D721Med (cell line): ENCODE measurements around the gene DIPK1A.

Source experiments
- DNase-seq: peaks from one replicate; pipeline ENCODE4 v3.0.0; 2011; ENCODE audit warnings: low spot score; ENCODE audit not compliant: insufficient read length
- FAIRE-seq: peaks from 2 replicates; lab custom pipeline; 2011; peaks lifted over from hg19 to GRCh38; lab: Jason Lieb, UNC
- TF ChIP-seq, protein P1 (sequence below): IDR thresholded peaks from 2 replicates; pipeline ENCODE4 v1.5.1; 2012; ENCODE audit warnings: mild to moderate bottlenecking, control low read depth; ENCODE audit not compliant: insufficient read depth; ENCODE audit errors: missing control alignments

Gene DIPK1A

DNA sequence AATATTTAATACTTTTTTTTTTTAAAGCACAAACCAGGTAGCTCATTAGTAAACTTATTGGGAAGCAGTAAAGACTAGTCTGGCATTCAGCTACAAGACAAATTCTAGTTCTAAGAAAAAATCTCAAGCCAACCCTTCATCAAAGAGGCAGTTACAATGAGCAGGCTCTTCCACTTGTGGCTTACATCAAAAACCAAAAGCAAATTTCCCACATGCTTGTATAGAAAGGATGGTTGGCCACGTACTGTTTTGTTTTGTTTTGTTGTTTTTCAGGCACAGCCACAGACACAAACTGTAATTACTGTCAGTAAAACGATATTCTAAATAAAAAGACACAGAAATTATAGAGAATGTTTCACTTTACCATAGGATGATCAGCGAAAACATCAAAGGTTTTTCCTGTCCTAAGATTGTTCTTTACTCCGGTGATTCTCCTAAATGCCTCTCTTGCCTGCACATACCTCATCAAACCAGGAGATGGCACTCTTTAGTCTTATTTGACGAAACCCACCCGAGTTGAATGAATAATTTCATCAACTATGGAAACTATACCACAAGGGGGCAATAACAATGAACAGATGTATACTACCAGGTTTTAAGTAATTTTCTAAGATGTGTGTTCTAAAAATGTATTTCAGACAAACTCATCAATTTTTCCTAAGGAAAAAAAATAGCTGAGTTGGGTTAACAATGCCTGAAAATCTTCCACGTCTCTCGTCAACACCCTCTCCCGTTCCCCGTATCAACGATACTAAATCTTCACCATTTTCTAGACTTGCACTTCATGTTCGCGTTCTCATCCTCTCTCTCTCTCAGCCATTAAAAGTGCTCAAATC is 102.5 kb downstream of the DIPK1A start:
- TF ChIP-seq, protein P1, sequence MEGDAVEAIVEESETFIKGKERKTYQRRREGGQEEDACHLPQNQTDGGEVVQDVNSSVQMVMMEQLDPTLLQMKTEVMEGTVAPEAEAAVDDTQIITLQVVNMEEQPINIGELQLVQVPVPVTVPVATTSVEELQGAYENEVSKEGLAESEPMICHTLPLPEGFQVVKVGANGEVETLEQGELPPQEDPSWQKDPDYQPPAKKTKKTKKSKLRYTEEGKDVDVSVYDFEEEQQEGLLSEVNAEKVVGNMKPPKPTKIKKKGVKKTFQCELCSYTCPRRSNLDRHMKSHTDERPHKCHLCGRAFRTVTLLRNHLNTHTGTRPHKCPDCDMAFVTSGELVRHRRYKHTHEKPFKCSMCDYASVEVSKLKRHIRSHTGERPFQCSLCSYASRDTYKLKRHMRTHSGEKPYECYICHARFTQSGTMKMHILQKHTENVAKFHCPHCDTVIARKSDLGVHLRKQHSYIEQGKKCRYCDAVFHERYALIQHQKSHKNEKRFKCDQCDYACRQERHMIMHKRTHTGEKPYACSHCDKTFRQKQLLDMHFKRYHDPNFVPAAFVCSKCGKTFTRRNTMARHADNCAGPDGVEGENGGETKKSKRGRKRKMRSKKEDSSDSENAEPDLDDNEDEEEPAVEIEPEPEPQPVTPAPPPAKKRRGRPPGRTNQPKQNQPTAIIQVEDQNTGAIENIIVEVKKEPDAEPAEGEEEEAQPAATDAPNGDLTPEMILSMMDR, result peak; percentile 99
- DNase-seq, result peak; percentile 29
- FAIRE-seq, result peak; percentile 93

DNA sequence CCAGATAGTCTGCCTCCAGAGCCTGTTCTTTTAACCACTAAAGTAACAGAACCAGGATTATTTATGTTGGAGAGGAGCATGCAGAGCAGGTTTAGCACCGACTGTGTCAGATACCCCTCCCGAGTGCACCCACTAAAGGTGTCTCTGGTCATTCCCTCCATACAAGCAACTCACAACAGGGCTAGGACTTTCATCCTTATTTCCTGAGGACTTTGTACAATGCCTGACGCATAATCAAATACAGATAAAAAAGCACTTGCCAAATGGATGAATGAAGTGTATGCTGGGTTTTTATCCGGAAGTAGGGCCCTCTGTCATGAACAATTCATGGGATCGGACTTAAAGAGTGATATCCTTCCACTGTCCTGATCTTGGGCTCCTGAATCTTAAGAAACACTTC is 103.4 kb downstream of the DIPK1A start:
- FAIRE-seq (no peak), DNase-seq (no peak)
- TF ChIP-seq, protein P1, result no peak

DNA sequence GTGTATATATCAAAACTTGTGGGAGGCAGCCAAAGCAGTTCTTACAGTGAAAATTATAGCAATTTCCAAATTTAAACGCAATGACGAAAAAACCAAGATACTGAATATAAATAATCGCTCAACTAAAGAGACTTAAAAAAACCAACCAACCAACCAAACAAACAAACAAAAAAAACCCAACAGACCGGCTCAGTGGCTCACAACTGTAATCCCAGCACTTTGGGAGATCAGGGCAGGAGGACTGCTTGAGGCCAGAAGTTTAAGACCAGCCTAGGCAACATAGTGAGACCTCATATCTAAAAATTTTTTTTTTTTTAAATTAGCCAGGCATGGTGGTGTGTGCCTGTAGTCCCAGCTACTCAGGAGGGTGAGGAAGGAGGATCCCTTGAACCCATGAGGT is 106.0 kb downstream of the DIPK1A start:
- DNase-seq, result no peak
- no peak for FAIRE-seq
- TF ChIP-seq, protein P1, result no peak

DNA sequence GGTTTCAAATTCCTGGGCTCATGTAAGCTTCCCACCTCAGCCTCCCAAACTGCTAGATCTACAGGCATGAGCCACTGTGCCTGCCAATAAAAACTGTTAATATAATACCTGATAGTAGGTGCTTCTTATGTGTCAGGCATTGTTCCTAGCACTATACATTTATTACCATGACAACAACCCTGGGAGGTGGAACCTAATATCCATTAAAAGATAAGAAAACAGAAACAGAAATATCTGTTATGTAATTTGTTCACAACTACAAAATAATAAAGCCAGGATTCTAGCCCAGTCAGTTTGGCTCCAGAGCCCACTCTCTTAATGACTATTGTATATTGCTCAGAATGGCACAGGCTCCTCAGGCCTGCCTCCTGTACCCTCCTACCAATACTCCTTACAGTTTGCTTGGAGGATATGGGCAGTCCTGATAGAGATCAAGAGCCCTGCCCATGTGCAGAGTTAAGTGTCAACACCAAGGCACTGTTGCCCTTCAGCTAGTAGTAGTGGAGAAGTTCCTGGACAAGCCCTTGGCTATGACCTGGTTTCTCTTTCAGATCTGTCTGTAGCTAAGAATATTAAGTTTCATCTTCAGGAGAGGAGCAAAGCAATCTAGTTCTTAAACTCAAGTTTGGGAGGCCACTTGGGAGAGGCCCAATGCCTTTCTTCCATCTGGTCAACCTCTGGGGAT is 107.0 kb downstream of the DIPK1A start:
- TF ChIP-seq, protein P1, result no peak
- FAIRE-seq (no peak), DNase-seq (no peak)

DNA sequence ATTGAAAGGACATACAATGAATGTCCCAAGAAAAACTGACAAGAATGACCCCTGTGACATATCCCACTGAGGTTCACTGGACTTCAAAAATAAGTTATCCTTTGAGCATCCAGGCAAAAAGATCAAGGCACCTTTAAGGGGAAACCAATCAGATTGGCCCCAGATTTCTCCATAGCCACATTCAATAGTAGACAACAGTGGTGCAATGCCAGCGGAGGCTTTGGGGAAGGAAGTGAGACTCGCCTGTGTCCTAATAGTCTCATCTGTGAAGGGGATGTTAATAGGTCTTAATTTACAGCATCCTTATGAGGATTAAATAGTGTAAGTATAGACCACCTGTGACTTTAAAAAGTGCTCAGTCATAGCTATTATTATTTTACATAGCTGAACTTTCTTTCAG is 108.0 kb downstream of the DIPK1A start:
- FAIRE-seq (no peak), DNase-seq (no peak)
- TF ChIP-seq, protein P1, result no peak

DNA sequence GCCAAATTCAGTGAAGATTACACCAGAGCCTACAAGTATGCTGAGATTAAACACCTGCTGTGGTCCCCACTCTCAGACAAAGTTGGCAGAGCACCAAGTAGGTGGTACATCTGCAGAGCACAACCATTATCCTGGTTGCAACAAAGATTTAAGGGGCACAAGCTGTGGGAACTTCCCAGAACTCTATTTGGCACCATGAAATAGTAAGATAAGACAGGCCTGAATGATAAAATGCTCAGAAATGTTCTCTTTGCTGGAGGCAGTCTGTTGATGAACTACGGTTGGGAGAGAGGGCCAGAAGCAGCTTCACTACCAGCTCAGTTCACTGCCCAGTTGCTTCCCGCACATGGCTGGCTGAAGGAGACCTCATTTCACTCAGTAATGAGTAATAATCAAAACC is 109.5 kb downstream of the DIPK1A start:
- TF ChIP-seq, protein P1, result no peak
- DNase-seq (no peak), FAIRE-seq (no peak)

DNA sequence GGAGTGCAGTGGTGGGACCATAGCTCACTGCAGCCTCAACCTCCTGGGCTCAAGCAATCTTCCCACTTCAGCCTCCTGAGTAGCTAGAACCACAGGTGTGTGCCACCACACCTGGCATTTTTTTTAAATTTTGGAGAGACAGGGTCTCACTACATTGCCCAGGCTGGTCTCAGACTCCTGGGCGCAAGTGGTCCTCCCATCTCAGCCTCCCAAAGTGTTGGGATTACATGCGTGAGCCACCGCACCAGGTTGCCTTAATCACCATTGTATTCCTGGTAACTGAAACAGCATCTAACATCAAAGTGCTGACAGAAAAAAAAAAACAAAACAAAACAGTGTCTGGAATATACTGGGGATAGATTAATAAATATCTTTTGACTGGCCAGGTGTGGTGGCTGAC is 111.2 kb downstream of the DIPK1A start:
- DNase-seq, result no peak
- no peak for FAIRE-seq

More for the DNA sequence above, 111.2 kb downstream of the DIPK1A start:
- TF ChIP-seq, protein P1, result no peak
